HEK293 (cell line): ENCODE results near the gene STARD9.
A peak's percentile ranks its signal among the peaks of the same experiment; 100 is the strongest.

Experiments
- CTCF ChIA-PET: fragments of 350-600 bp; formaldehyde crosslinking; extraction: SDS; loops from one replicate; lab custom pipeline; 2021; ENCODE audit warnings: antibody characterized with exemption; lab: Yijun Ruan, JAX
- POLR2A ChIA-PET: fragments of 300-600 bp; formaldehyde crosslinking; extraction: SDS; loops from one replicate; lab custom pipeline; 2020; ENCODE audit warnings: antibody characterized with exemption, inconsistent platforms; lab: Yijun Ruan, JAX
- H3K27ac ChIP-seq: fragments of 200-500 bp; sonication (Bioruptor generic); 2 replicates; pipeline ENCODE4 v1.5.1; 2014; ENCODE audit warnings: low read depth, low read length, control low read depth, inconsistent platforms; ENCODE audit errors: extremely low read depth
- H3K36me3 ChIP-seq, 2 experiments: fragments of 200-500 bp in 1 of 2; sonication (Bioruptor generic) in 1 of 2; 1 replicate in 1 of 2; 2 replicates in 1 of 2; pipeline ENCODE4 v1.5.1; 2014 to 2017; ENCODE audit warnings: inconsistent platforms in 2 of 2, low read length in 2 of 2; ENCODE audit not compliant: control insufficient read depth in 2 of 2, insufficient read depth in 1 of 2
- H3K4me1 ChIP-seq: fragments of 200-500 bp; sonication (Bioruptor generic); 2 replicates; pipeline ENCODE4 v1.5.1; 2014; ENCODE audit warnings: mild to moderate bottlenecking, low read length, inconsistent platforms; ENCODE audit not compliant: control insufficient read depth, insufficient read depth
- H3K4me3 ChIP-seq: 2 replicates; pipeline ENCODE4 v1.5.1; 2011; ENCODE audit warnings: low read depth, mild to moderate bottlenecking, control low read depth, low read length, moderate library complexity
- H3K9me3 ChIP-seq: fragments of 200-500 bp; sonication (Bioruptor generic); 2 replicates; pipeline ENCODE4 v1.5.1; 2014; ENCODE audit warnings: low read depth, low read length, inconsistent platforms; ENCODE audit not compliant: control insufficient read depth, insufficient read depth
- FEZF1 ChIP-seq: fragments of 450-650 bp; formaldehyde crosslinking; IDR thresholded peaks from 2 replicates; pipeline ENCODE4 v1.5.1; 2016; ENCODE audit warnings: missing biosample characterization, missing genetic modification characterization
- REPIN1 ChIP-seq: fragments of 450-650 bp; formaldehyde crosslinking; IDR thresholded peaks from 2 replicates; pipeline ENCODE4 v1.5.1; 2017; ENCODE audit warnings: missing biosample characterization, missing genetic modification characterization, low read depth
- SCRT2 ChIP-seq: fragments of 450-650 bp; formaldehyde crosslinking; IDR thresholded peaks from 2 replicates; pipeline ENCODE4 v1.5.1; 2016; ENCODE audit warnings: missing biosample characterization, missing genetic modification characterization
- TRIM28 ChIP-seq: IDR thresholded peaks from 2 replicates; pipeline ENCODE4 v1.6.1; 2011; ENCODE audit warnings: low read length, control low read depth, borderline replicate concordance
- ZFP41 ChIP-seq: fragments of 450-650 bp; formaldehyde crosslinking; IDR thresholded peaks from 2 replicates; pipeline ENCODE4 v1.5.1; 2016; ENCODE audit warnings: missing biosample characterization, missing genetic modification characterization, borderline replicate concordance
- ZNF112 ChIP-seq: fragments of 450-650 bp; formaldehyde crosslinking; IDR thresholded peaks from 2 replicates; pipeline ENCODE4 v1.5.0; 2017; ENCODE audit warnings: missing biosample characterization, missing genetic modification characterization
- ZNF138 ChIP-seq: fragments of 450-650 bp; formaldehyde crosslinking; IDR thresholded peaks from 2 replicates; pipeline ENCODE4 v1.5.1; 2016; ENCODE audit warnings: missing biosample characterization, missing genetic modification characterization, borderline replicate concordance
- ZNF169 ChIP-seq: fragments of 450-650 bp; formaldehyde crosslinking; IDR thresholded peaks from 2 replicates; pipeline ENCODE4 v1.5.1; 2016; ENCODE audit warnings: missing biosample characterization, missing genetic modification characterization
- ZNF175 ChIP-seq: fragments of 450-650 bp; formaldehyde crosslinking; IDR thresholded peaks from 2 replicates; pipeline ENCODE4 v1.5.1; 2016; ENCODE audit warnings: missing biosample characterization, missing genetic modification characterization
- ZNF214 ChIP-seq: fragments of 450-650 bp; formaldehyde crosslinking; IDR thresholded peaks from 2 replicates; pipeline ENCODE4 v1.5.1; 2017; ENCODE audit warnings: missing biosample characterization, mild to moderate bottlenecking, missing genetic modification characterization, borderline replicate concordance
- ZNF266 ChIP-seq: fragments of 450-650 bp; formaldehyde crosslinking; IDR thresholded peaks from 2 replicates; pipeline ENCODE4 v1.5.1; 2016; ENCODE audit warnings: missing biosample characterization, missing genetic modification characterization, low read depth
- ZNF274 ChIP-seq, 2 experiments: fragments of 200-500 bp in 1 of 2; fragments of 450-650 bp in 1 of 2; sonication (Bioruptor generic) in 1 of 2; formaldehyde crosslinking in 1 of 2; IDR thresholded peaks; 2 replicates each; pipeline versions ENCODE4 v1.5.1 to v1.6.1; 2014 to 2016; ENCODE audit warnings: borderline replicate concordance in 1 of 2, inconsistent platforms in 1 of 2, low read length in 1 of 2, missing biosample characterization in 1 of 2, missing genetic modification characterization in 1 of 2
- ZNF391 ChIP-seq: fragments of 450-650 bp; formaldehyde crosslinking; IDR thresholded peaks from 2 replicates; pipeline ENCODE4 v1.5.1; 2016; ENCODE audit warnings: low read depth, missing biosample characterization, missing genetic modification characterization, borderline replicate concordance
- ZNF501 ChIP-seq: fragments of 450-650 bp; formaldehyde crosslinking; IDR thresholded peaks from 2 replicates; pipeline ENCODE4 v1.5.1; 2016; ENCODE audit warnings: missing biosample characterization, missing genetic modification characterization
- ZNF513 ChIP-seq: fragments of 450-650 bp; IDR thresholded peaks from 2 replicates; pipeline ENCODE4 v1.5.1; 2018; ENCODE audit warnings: missing biosample characterization, missing genetic modification characterization
- ZNF610 ChIP-seq: fragments of 450-650 bp; formaldehyde crosslinking; IDR thresholded peaks from 2 replicates; pipeline ENCODE4 v1.5.1; 2016; ENCODE audit warnings: missing biosample characterization, missing genetic modification characterization, borderline replicate concordance
- ZNF654 ChIP-seq: fragments of 450-650 bp; formaldehyde crosslinking; IDR thresholded peaks from 2 replicates; pipeline ENCODE4 v1.5.1; 2016; ENCODE audit warnings: low read depth, missing biosample characterization, missing genetic modification characterization
- TF ChIP-seq, protein P1 (sequence below): fragments of 450-650 bp; formaldehyde crosslinking; IDR thresholded peaks from 2 replicates; pipeline ENCODE4 v1.5.1; 2016; ENCODE audit warnings: missing biosample characterization, missing genetic modification characterization
- TF ChIP-seq, protein P2 (sequence below): fragments of 450-650 bp; formaldehyde crosslinking; IDR thresholded peaks from 2 replicates; pipeline ENCODE4 v1.5.1; 2016; ENCODE audit warnings: missing biosample characterization, missing genetic modification characterization
- TF ChIP-seq, protein P3 (sequence below): fragments of 450-650 bp; formaldehyde crosslinking; IDR thresholded peaks from 2 replicates; pipeline ENCODE4 v1.5.1; 2016; ENCODE audit warnings: missing biosample characterization, missing genetic modification characterization
- TF ChIP-seq, protein P4 (sequence below): fragments of 450-650 bp; formaldehyde crosslinking; IDR thresholded peaks from 2 replicates; pipeline ENCODE4 v1.5.1; 2016; ENCODE audit warnings: missing biosample characterization, missing genetic modification characterization

STARD9 gene

DNA sequence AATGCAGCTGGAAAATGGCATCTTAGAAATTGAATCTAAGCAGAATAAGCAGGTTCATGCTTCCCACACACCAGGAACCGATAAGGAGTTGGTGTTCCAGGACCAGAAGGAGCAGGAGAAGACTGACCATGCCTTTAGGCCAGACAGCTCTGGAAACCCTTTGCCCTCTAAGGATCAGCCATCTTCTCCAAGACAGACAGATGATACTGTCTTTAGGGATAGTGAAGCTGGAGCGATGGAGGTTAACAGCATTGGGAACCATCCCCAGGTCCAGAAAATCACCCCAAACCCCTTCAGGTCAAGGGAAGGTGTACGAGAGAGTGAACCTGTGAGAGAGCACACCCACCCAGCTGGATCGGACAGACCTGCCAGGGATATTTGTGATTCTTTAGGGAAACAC, 112.3 kb downstream of the STARD9 start:
- TF ChIP-seq, protein P1, sequence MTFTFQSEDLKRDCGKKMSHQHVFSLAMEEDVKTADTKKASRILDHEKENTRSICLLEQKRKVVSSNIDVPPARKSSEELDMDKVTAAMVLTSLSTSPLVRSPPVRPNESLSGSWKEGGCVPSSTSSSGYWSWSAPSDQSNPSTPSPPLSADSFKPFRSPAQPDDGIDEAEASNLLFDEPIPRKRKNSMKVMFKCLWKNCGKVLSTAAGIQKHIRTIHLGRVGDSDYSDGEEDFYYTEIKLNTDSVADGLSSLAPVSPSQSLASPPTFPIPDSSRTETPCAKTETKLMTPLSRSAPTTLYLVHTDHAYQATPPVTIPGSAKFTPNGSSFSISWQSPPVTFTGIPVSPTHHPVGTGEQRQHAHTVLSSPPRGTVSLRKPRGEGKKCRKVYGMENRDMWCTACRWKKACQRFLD (tag by site-specific recombination): no peak
- TF ChIP-seq REPIN1 (tag by site-specific recombination): no peak
- TF ChIP-seq, protein P2, sequence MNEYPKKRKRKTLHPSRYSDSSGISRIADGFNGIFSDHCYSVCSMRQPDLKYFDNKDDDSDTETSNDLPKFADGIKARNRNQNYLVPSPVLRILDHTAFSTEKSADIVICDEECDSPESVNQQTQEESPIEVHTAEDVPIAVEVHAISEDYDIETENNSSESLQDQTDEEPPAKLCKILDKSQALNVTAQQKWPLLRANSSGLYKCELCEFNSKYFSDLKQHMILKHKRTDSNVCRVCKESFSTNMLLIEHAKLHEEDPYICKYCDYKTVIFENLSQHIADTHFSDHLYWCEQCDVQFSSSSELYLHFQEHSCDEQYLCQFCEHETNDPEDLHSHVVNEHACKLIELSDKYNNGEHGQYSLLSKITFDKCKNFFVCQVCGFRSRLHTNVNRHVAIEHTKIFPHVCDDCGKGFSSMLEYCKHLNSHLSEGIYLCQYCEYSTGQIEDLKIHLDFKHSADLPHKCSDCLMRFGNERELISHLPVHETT (tag by site-specific recombination): no peak
- TF ChIP-seq ZNF513: no peak
- TF ChIP-seq ZNF501 (tag by site-specific recombination): no peak
- no peak for TF ChIP-seq ZNF214 (tag by site-specific recombination)
- no peak for TF ChIP-seq ZNF112 (tag by site-specific recombination)
- no peak for TF ChIP-seq FEZF1 (tag by site-specific recombination)
- no peak for TF ChIP-seq ZFP41 (tag by site-specific recombination)
- TF ChIP-seq, protein P3, sequence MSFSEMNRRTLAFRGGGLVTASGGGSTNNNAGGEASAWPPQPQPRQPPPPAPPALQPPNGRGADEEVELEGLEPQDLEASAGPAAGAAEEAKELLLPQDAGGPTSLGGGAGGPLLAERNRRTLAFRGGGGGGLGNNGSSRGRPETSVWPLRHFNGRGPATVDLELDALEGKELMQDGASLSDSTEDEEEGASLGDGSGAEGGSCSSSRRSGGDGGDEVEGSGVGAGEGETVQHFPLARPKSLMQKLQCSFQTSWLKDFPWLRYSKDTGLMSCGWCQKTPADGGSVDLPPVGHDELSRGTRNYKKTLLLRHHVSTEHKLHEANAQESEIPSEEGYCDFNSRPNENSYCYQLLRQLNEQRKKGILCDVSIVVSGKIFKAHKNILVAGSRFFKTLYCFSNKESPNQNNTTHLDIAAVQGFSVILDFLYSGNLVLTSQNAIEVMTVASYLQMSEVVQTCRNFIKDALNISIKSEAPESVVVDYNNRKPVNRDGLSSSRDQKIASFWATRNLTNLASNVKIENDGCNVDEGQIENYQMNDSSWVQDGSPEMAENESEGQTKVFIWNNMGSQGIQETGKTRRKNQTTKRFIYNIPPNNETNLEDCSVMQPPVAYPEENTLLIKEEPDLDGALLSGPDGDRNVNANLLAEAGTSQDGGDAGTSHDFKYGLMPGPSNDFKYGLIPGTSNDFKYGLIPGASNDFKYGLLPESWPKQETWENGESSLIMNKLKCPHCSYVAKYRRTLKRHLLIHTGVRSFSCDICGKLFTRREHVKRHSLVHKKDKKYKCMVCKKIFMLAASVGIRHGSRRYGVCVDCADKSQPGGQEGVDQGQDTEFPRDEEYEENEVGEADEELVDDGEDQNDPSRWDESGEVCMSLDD (tag by site-specific recombination): no peak
- TF ChIP-seq ZNF391: no peak
- no peak for TF ChIP-seq ZNF266
- TF ChIP-seq TRIM28: no peak
- TF ChIP-seq ZNF138 (tag by site-specific recombination): no peak
- TF ChIP-seq ZNF274 (IDR thresholded peaks at IDR 0.05; ENCODE audit: low read length): no peak
- no peak for TF ChIP-seq ZNF274 (tag by site-specific recombination; IDR thresholded peaks at IDR 0.05; ENCODE audit: borderline replicate concordance)
- ChIA-PET CTCF (interaction anchor here (0.6 to 0.7 kb wide), 3 partner anchors 17 to 82 kb away, joined by 3 to 4 read pairs (median 3); no protein-coding TSS in a partner anchor), POLR2A (no interaction called here)
- Histone ChIP-seq H3K36me3 (peaks cover 0 to 35% of the 10 kb centered on the region in 2 experiments; a peak in 1 of 3 replicates), H3K27ac (no peak overlapping the region), H3K4me3 (no peak overlapping the region), H3K9me3 (no peaks in the 10 kb centered on the region), H3K4me1 (no peaks in the 10 kb centered on the region)

- H3K4me1 ChIP-seq: no peaks in the 10 kb centered on the region
- no peaks in the 10 kb centered on the region for H3K9me3 ChIP-seq
- ChIA-PET POLR2A (no interaction called here), CTCF (interaction anchor here (0.6 to 0.7 kb wide), 2 partner anchors 16 to 532 kb away, joined by 3 to 4 read pairs; no protein-coding TSS in a partner anchor)
- H3K4me3 ChIP-seq: no peak overlapping the region
- H3K27ac ChIP-seq: no peak overlapping the region
- TF ChIP-seq ZNF175 (tag by site-specific recombination) (no peak), ZNF610 (tag by site-specific recombination) (no peak), SCRT2 (tag by site-specific recombination) (0 out of 2 replicates have a peak, but pooled peaks have one; percentile 27), ZNF169 (tag by site-specific recombination) (no peak), ZNF654 (tag by site-specific recombination) (no peak), ZNF138 (tag by site-specific recombination) (no peak)
- TF ChIP-seq, protein P4, sequence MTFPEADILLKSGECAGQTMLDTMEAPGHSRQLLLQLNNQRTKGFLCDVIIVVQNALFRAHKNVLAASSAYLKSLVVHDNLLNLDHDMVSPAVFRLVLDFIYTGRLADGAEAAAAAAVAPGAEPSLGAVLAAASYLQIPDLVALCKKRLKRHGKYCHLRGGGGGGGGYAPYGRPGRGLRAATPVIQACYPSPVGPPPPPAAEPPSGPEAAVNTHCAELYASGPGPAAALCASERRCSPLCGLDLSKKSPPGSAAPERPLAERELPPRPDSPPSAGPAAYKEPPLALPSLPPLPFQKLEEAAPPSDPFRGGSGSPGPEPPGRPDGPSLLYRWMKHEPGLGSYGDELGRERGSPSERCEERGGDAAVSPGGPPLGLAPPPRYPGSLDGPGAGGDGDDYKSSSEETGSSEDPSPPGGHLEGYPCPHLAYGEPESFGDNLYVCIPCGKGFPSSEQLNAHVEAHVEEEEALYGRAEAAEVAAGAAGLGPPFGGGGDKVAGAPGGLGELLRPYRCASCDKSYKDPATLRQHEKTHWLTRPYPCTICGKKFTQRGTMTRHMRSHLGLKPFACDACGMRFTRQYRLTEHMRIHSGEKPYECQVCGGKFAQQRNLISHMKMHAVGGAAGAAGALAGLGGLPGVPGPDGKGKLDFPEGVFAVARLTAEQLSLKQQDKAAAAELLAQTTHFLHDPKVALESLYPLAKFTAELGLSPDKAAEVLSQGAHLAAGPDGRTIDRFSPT (tag by site-specific recombination): no peak
- peaks cover 0 to 31% of the 10 kb centered on the region in 2 experiments; a peak in 1 of 3 replicates for H3K36me3 ChIP-seq
Measured at GRCh38 chr15:42688301-42688700, 112.9 kb downstream of the STARD9 start.
